A673 (cell line): Measurements from ENCODE around the gene GRIK1.

Experiments
- CTCF ChIP-seq: fragments of 300-800, 200-600 bp; sonication (generic); conservative IDR thresholded peaks from 2 replicates; pipeline ENCODE4 v1.5.1; 2017; ENCODE audit warnings: low read depth, mild to moderate bottlenecking, antibody characterized with exemption, low read length, moderate library complexity, mixed read lengths
- EZH2 ChIP-seq: fragments of 200-600 bp; sonication (generic); IDR thresholded peaks from 2 replicates; pipeline ENCODE4 v1.6.1; 2017; ENCODE audit warnings: borderline replicate concordance, low read depth, mild to moderate bottlenecking, mixed read lengths, antibody characterized with exemption, low read length; ENCODE audit not compliant: poor library complexity, severe bottlenecking

DNA sequence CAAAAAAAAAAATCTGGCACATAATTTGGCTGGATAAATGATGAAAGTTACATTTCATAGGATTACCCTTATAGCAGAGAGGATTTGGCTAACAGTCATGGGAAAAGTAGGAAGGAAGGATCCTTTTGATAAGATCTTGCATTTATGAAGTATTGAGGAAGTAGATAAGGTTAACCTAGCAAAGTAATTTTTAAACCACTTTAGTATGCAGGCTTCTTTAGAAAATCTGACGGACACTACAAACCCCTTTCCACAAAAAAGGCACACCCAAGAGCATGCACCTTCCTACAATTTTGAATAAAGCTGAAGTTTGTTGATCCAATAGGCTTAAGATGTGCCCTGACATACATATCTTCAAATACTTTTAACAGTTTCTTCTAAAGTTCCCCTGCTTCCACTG lies 275.2 kb downstream of the GRIK1 start:
- TF ChIP-seq CTCF (no peak), EZH2 (no peak)
